ENCODE results near the gene GNA15.
"Not testable (repeated sequence)": the region's sequence is repeated elsewhere in the genome, so short reads cannot be mapped to it uniquely, and the experiment has no call there.

The GNA15 gene

GRCh38 chr19:3190921-3191805 is 55.3 kb downstream of the GNA15 start:
- DNase-seq (ENCODE audit: low spot score), result no peak

GRCh38 chr19:3191806-3192104 is 55.9 kb downstream of the GNA15 start:
- not testable (repeated sequence) for DNase-seq (ENCODE audit: low spot score)

GRCh38 chr19:3192228-3192635 is 56.4 kb downstream of the GNA15 start:
- no peak for DNase-seq (ENCODE audit: low spot score)

- no peak for DNase-seq (ENCODE audit: low spot score)
These were observed 56.9 kb downstream of the GNA15 start for GRCh38 chr19:3192684-3193083.

- no peak for DNase-seq (ENCODE audit: low spot score)
These were observed 57.6 kb downstream of the GNA15 start for GRCh38 chr19:3193256-3194105.

GRCh38 chr19:3194106-3195087 is 58.6 kb downstream of the GNA15 start:
- DNase-seq (ENCODE audit: low spot score), result no peak

- no peak for DNase-seq (ENCODE audit: low spot score)
These were observed 60.5 kb downstream of the GNA15 start for GRCh38 chr19:3196064-3196932.

GRCh38 chr19:3196933-3197205 is 61.0 kb downstream of the GNA15 start:
- DNase-seq (ENCODE audit: low spot score), result no peak

- DNase-seq (ENCODE audit: low spot score), result no peak
These were observed 63.3 kb downstream of the GNA15 start for GRCh38 chr19:3198901-3199700.

GRCh38 chr19:3201072-3201700 is 65.4 kb downstream of the GNA15 start:
- DNase-seq (ENCODE audit: low spot score), result no peak

- DNase-seq (ENCODE audit: low spot score), result no peak
These were observed 66.1 kb downstream of the GNA15 start for GRCh38 chr19:3201911-3202310.

- DNase-seq (ENCODE audit: low spot score), result no peak
These were observed 66.5 kb downstream of the GNA15 start for GRCh38 chr19:3202346-3202745.

GRCh38 chr19:3202895-3203294 is 67.1 kb downstream of the GNA15 start:
- not testable (repeated sequence) for DNase-seq (ENCODE audit: low spot score)

- DNase-seq (ENCODE audit: low spot score), result no peak
These were observed 68.2 kb downstream of the GNA15 start for GRCh38 chr19:3203805-3204645.

- DNase-seq (ENCODE audit: low spot score), result no peak
These were observed 68.9 kb downstream of the GNA15 start for GRCh38 chr19:3204646-3205275.

GRCh38 chr19:3206216-3206953 is 70.6 kb downstream of the GNA15 start:
- DNase-seq (ENCODE audit: low spot score), result no peak

- no peak for DNase-seq (ENCODE audit: low spot score)
These were observed 71.8 kb downstream of the GNA15 start for GRCh38 chr19:3207461-3208242.
